ENCODE measurements around the gene MEG3.

The MEG3 gene

GRCh38 chr14:100883789-100884101 is 57.8 kb downstream of the MEG3 start:
- no peak for DNase-seq

- no peak for DNase-seq
Observed at GRCh38 chr14:100884456-100884855, 58.5 kb downstream of the MEG3 start.

DNA sequence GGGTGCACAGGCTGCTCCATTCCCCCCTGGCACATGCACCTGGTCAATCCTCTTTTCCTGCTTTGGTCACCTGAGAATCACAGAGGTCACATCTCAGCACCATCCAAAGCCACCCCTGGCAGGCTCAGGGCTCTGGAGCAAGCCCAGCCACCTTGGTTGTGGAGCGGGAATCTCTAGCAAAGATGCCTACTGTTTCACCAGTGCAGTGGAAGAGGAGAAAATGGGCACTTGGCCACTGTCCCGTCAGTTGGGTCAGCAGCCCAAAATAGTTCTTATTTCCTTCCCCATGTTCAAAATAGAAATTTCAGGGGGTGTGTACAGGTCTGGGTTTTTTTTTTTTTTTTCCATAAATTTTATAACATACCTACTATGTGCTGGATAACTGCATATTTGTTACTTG is 59.3 kb downstream of the MEG3 start:
- DNase-seq: no peak

- no peak for DNase-seq
Observed at GRCh38 chr14:100885617-100886016, 59.7 kb downstream of the MEG3 start.

DNA sequence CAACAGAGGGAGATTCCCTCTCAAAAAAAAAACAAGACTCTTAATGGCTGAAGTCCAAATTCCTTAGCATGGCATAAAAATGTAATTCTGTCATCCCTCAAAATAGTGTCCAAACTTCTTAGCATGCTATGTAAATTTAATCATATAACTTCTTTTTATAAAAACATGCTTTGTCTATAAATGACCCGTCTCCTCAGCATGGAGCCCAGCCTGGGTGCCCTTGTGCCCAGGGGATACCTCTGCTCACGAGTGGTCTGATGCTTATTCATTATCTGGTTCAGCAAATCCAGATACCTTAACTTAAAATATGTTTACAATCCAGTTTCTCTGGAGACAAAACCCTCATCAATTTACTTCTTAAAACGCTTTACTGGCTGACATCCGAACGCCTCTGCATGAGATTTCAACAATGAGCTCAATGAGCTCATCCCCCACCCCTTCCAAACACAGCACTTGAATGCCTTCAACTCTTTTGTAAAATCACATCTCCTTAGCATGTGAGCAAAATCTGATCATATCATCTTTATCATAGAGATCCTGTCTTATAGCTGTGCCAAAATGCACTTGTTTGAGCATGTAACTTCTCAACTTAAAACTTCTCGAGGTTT is 61.9 kb downstream of the MEG3 start:
- no peak for DNase-seq

DNA sequence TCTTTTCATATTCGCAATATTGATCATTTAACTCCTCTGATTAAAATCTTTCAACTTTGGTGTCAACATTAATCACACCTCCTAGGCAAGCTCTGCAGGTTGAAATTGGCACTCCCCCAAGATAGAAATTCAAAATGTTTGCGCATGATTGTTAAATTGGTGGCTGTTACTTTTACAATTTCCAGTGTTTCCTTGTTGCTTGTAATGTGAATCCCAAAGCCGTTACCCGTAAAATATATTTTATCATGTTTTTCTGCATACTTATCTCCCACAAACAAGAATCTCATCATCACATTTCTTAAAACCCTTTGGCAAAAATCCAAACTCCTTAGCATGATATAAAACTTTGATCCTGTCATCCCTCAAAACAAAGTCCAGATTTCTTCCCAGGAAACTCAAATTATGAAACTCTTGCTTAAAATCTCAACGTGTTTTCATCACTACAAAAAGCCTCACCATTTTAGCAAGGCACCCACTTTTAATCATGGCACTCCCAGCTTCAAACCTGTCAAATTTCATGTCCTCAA is 62.9 kb downstream of the MEG3 start:
- DNase-seq: no peak

GRCh38 chr14:100889641-100890040 is 63.7 kb downstream of the MEG3 start:
- no peak for DNase-seq

DNA sequence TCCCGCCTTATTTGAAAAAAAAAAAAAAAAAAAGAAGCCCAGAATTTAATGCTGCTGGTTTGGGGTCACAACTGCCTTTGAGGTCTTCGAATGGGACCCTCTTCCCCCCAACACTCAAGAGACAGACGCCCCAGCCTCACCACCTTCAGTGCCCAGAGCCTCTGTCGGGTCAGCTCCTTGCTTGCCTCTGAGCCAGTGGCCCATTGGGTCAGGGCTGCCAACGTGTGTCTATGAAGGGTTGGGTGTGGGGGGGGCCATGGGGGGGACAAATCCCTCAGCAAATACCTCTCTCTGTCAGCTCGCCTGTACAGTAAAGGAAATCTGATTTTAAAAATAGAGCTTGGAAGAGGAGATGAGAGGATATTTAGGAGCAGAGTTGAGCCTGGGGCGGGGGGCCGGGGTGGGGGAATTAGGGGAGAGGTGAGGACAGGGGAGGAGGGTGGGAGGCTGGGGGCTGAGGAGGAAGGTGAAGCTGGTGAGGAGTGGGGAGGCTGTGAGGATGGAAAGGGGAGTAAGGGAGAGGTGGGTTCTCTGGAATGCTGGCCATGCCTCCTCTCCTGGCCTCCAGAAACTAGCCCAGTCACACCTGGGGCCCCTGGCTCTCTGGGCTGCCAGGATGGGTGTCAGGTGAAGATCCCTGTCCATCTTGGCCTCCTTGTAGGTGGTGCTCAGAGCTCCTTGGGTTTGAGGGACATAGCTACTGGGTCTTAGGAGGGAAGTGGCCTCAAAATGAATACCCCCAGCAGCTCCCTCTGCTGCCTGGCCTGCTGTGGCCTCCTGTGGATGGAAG is 64.3 kb downstream of the MEG3 start:
- DNase-seq: no peak

GRCh38 chr14:100891051-100891450 is 65.1 kb downstream of the MEG3 start:
- no peak for DNase-seq

DNA sequence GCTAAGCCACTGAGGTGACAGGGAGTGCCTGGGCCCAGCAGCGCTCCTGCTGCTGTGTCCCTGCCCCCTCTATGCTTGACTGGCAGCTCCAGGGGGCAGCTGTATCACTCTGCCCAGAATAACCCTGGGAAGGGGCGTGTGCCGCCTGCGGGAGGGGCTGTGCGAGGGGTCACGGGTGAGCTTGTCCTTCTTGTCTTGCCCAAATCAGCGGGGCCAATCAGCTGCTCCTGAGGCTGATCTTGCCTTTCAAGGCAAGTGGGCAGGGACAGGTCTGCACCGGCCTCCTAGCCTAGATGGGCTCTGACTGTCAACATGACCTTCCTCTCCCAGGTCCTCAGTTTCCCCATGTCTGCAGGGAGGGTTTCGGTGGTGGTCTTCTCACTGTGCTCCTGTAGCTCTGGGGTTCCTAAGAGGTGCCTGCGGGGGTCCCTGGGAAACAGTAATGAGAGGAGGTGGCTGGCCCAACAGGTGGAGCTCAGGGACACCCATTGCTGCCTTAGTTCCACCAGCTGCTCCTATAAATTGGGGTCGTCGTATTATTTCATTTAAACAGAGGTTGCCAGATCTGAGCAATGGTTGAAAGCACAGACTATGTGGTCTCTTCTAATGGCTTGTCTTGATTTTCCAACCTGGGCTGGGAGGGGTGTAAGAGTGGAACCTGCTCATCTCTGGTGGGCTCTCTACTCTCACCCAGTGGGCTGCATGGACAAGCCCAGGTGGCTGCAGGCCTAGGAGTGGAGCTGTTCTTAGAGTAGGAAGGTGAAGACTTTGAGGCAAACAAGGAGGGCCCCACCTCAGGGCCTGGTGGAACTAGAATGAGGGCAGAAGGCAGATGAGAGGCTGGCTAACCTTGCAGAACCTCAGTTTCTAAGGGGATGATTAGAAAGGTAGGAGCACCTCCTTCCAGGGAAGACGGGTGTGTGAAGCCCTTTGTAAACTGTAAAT is 65.9 kb downstream of the MEG3 start:
- no peak for DNase-seq

- DNase-seq: no peak
Observed at GRCh38 chr14:100892496-100893227, 66.7 kb downstream of the MEG3 start.

DNA sequence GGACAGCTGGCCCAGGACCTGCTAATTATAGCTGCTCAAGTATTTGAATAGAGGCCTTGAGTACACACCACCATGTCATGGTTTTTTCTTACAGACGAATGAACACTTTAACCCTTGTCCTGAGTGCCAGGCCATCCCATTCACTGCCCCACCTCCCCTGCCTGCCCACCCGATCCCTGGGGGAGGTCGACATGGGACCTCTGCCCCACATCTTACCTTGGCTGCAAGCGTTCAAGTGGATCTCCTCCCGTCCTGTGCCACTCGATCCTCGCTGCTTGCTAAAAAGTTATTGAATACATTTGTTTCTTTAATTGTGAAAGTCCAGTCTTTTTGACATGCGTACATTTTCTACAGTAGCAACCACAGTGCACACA is 67.3 kb downstream of the MEG3 start:
- no peak for DNase-seq

DNA sequence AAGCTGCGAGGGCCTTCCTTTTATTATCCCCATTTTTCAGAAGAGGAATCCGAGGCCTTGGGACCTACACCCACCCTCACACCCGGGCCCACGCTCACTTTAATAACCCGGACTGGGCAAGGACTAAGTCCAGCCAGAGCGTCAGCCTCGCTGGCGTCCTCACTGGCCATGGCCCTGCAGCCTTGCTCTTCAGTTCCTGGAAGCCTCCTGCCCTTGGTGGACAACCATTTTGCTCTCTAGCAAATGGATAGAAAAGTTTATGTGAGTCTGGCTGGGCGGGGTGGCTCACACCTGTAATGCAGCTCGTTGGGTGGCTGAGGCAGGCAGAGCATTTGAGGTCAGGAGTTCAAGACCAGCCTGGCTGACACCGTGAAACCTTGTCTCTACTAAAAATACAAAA is 67.8 kb downstream of the MEG3 start:
- DNase-seq: no peak

DNA sequence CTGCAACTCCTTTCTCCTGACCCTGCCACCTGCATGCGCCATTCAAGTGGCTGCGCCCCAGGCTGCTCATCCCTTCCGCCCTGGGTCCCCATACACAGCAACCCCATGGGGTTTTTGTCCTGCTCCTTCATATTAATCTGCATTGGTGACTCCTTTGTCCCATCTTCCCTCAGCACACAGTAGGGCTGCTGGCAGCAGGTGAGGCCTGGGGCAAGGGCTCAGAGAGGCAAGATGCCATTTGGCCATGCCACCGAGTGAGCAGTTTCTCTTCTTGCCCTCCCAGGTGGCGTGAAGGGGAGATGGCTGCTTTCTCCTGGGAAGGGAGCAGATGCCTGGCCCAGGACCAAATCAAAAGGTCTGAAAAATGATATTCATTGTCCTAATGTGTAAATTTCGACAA is 68.5 kb downstream of the MEG3 start:
- no peak for DNase-seq

- no peak for DNase-seq
Observed at GRCh38 chr14:100895411-100895810, 69.5 kb downstream of the MEG3 start.

- no peak for DNase-seq
Observed at GRCh38 chr14:100896369-100897060, 70.6 kb downstream of the MEG3 start.

GRCh38 chr14:100898465-100898864 is 72.5 kb downstream of the MEG3 start:
- DNase-seq: no peak

DNA sequence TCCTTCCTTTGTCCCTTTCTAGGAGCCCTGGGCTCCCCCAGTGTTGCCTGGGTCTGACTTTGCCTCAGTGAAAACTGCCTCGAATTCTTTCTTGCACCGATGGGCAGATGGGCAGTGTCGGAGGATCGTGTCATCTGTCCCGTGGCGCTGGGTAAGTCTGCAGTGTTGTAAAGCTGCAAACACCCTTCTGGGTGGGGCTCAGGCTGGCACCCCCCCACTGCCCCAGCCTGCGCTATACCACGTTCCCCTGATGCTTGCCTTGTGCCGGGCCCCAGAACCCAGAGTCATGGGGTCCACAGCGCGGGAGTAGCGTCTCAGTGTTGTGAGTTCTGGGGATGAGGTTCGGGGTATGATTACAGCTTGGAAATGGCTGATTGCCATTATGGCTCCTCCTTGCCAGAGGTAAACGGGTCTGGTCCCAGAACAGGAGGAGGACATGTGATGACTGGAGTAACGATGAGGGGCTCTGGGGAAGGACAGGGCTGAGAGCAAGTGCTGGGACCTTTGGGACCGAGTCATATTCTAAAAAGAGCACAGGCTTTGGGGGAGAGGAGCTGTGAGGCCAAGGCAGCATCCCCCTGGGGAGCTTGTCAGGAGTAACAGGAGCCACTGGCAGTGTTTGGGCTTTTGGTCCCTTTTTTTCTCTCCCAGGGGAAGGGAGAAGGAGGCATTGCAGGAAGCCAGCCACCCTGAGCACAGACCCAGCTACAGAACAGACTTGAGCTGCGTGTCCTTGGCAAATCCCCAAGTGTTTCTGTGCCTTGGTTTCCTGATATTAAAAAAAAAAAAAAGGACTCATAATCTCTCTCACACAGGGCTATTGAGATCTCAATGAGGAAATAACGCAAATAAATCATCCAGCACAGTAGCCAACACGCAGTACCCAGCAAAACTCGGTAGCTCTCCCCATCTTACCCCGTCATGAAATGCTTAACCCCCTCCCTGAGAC is 73.3 kb downstream of the MEG3 start:
- no peak for DNase-seq

DNA sequence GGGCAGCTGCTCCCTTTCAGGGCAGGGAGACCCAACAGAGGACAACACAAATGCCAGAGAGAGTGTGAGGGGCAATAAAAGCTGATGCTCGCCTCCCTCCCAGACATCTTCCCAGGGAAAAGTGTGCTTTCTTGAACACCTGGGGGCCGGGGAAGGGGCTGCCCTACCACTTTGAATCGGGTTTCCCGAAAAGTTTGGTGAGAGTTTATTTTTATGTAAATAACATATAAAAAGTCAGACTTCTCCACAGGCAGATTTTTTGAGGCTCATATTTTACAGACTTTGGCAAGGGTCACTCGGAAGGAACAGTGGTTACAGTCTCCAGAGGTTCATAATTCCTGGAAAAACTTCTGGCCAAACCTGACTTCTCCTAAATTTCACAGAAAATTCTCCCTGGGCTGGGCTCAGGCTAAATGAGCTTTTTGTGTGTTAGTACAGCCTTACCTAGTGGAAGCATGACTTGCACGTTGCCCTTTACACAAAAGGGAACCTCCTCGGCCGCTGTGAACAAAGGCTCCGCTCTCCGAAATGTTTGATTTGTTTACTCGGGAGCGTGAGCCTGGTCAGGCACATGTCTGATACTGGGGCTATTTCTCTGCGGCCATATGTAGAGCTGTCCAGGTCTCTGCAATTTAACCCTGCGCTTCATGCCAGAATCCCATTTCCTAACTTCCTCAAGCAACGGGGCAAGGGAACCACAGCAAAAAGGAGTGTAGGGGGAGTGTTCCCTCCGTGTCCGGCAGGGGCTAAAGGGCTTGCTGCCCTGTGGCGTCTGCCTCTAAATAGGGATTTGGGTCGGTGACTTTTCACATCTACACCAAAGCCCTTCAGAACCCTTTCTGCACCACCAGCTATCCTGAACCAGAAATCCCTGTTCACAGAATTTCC is 74.2 kb downstream of the MEG3 start:
- DNase-seq: no peak

GRCh38 chr14:100900837-100901390 is 75.0 kb downstream of the MEG3 start:
- no peak for DNase-seq

Data from activated effector memory CD4-positive, alpha-beta T cell treated with Interleukin-2 at 50 U/mL for 16 hours (primary cell).